HG02938 (cell line): ENCODE data around the gene CPXCR1.
"Not testable (repeated sequence)": the region's sequence is repeated elsewhere in the genome, so short reads cannot be mapped to it uniquely, and the experiment has no call there.

Experiments used
- ATAC-seq: cut with Tn5 transposase; IDR thresholded peaks from one replicate; pipeline ENCODE4 v1.9.1; 2021; ENCODE audit warnings: mild to moderate bottlenecking, moderate library complexity; ENCODE audit not compliant: unreplicated experiment

Gene CPXCR1

GRCh38 chrX:88746925-88747324, at the start of gene CPXCR1:
Gene CPXCR1 (plus strand): TSS chrX:88747225. CDS start chrX:88753415, 6,190 bp downstream.
- ATAC-seq, result no peak

GRCh38 chrX:88735835-88736234, 11.2 kb upstream of the CPXCR1 start:
- no peak for ATAC-seq

- not testable (repeated sequence) for ATAC-seq
These were observed 810 bp upstream of the CPXCR1 start for GRCh38 chrX:88746215-88746614.

- not testable (repeated sequence) for ATAC-seq
These were observed 5.3 kb downstream of the CPXCR1 start for GRCh38 chrX:88752339-88752738.

GRCh38 chrX:88789825-88790224, 42.8 kb downstream of the CPXCR1 start:
- ATAC-seq, result no peak
